ENCODE data around the gene RGMB.
"Not testable (repeated sequence)": the region's sequence is repeated elsewhere in the genome, so short reads cannot be mapped to it uniquely, and the experiment has no call there.

The RGMB gene

DNA sequence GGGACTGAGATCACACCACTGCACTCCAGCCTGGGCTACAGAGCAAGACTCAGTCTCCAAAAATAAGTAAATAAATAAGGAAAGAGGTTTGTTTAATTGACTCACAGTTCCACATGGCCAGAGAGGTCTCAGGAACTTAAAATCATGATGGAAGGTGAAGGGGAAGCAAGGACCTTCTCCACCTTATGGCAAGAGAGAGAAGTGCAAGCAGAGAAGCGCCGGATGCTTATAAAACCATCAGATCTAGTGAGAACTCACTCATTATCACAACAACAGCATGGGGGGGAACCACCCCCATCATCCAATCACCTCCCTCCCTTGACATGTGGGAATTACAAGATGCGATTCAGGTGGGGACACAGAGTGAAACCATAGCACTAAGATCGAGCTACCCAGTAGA is 22.8 kb upstream of the RGMB start:
- Histone ChIP-seq H3K36me3 (ENCODE audit: control insufficient read depth, insufficient read depth, low read length) (no peaks in the 10 kb centered on the region), H3K4me1 (ENCODE audit: control insufficient read depth, insufficient read depth, low read length) (no peaks in the 10 kb centered on the region), H3K27ac (ENCODE audit: low read depth, low read length) (no peak overlapping the region), H3K4me3 (ENCODE audit: low read length) (no peak overlapping the region), H3K27me3 (ENCODE audit: control insufficient read depth, insufficient read depth, low read length) (no peaks in the 10 kb centered on the region), H3K9ac (ENCODE audit: low read length) (no peak overlapping the region)

DNA sequence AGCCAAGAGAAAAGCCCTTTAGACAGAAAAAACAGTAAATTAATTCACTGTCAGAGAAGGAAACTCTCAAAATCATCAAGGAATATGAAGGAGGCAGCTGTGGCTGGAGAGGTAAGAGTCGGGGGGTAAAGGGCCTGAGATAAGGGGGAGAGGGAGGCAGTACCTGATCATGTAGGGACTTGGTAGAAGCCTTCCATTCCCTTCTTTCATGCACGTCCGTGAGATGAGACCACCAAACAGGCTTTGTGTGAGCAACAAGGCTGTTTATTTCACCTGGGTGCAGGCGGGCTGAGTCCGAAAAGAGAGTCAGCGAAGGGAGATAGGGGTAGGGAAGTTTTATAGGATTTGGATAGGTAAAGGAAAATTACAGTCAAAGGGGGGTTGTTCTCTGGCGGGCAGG is 21.1 kb upstream of the RGMB start:
- H3K27ac ChIP-seq (ENCODE audit: low read depth, low read length); H3K4me3 ChIP-seq (ENCODE audit: low read length); H3K4me1 ChIP-seq (ENCODE audit: control insufficient read depth, insufficient read depth, low read length); H3K36me3 ChIP-seq (ENCODE audit: control insufficient read depth, insufficient read depth, low read length); H3K9ac ChIP-seq (ENCODE audit: low read length); H3K27me3 ChIP-seq (ENCODE audit: control insufficient read depth, insufficient read depth, low read length): not testable (repeated sequence)

DNA sequence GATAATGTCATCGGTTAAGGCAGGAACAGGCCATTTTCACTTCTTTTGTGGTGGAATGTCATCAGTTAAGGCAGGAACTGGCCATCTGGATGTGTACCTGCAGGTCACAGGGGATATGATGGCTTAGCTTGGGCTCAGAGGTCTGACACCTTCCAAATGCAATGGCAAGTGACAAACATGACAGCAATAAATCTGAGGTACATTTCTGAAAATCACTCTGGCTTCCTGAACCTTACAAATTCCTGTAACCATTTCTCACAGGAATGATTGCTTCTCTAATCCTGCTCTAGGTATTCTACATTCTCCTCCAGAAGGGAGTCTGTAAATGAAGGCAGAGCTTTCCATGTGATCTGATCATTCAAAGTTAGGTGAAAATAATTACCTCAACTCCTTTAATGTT is 20.7 kb upstream of the RGMB start:
- not testable (repeated sequence) for H3K36me3 ChIP-seq (ENCODE audit: control insufficient read depth, insufficient read depth, low read length); H3K4me3 ChIP-seq (ENCODE audit: low read length); H3K27me3 ChIP-seq (ENCODE audit: control insufficient read depth, insufficient read depth, low read length); H3K9ac ChIP-seq (ENCODE audit: low read length); H3K27ac ChIP-seq (ENCODE audit: low read depth, low read length); H3K4me1 ChIP-seq (ENCODE audit: control insufficient read depth, insufficient read depth, low read length)

DNA sequence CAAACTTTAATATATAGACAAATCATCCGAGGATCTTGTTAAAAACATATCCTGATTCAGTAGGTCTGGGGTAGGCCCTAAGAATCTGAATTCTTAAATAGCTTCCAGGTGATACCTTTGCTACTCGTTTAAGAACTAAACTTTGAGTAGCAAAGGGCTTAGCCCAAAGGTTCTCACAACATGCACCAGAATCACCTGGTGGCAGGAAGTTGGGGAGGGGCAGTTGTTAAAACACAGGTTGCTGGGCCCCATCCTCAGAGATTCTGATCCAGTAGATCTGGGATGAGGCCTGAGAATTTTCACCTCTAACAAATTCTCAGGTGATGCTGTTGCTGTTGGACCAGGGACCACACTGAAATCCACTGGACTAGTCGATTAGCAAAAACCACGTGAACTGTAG is 20.0 kb upstream of the RGMB start:
- no peak overlapping the region for H3K4me3 ChIP-seq (ENCODE audit: low read length)
- H3K27ac ChIP-seq (ENCODE audit: low read depth, low read length) = no peak overlapping the region
- no peaks in the 10 kb centered on the region for H3K27me3 ChIP-seq (ENCODE audit: control insufficient read depth, insufficient read depth, low read length)
- no peaks in the 10 kb centered on the region for H3K4me1 ChIP-seq (ENCODE audit: control insufficient read depth, insufficient read depth, low read length)
- no peak overlapping the region for H3K9ac ChIP-seq (ENCODE audit: low read length)
- no peaks in the 10 kb centered on the region for H3K36me3 ChIP-seq (ENCODE audit: control insufficient read depth, insufficient read depth, low read length)

DNA sequence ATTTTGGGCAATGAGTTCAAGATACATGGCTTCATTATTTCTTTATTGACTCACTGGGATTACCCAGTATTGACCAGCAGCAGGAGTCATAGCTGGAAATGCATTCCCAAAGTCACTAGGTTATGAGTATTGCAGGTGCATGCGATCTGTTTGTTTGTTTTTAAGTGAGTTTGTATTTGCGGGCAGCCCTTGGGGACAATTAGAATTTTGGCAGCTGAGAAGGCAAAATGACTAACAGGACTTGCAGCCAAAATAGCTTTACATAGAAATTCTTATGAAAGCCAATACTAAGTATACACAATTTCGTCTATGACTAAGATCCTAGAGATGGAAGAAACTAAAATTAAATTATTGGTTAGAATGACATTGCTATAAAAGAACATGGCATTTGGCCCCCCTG is 18.1 kb upstream of the RGMB start:
- Histone ChIP-seq H3K9ac (ENCODE audit: low read length) (no peak overlapping the region), H3K36me3 (ENCODE audit: control insufficient read depth, insufficient read depth, low read length) (no peaks in the 10 kb centered on the region), H3K4me3 (ENCODE audit: low read length) (no peak overlapping the region), H3K27ac (ENCODE audit: low read depth, low read length) (no peak overlapping the region), H3K4me1 (ENCODE audit: control insufficient read depth, insufficient read depth, low read length) (no peaks in the 10 kb centered on the region), H3K27me3 (ENCODE audit: control insufficient read depth, insufficient read depth, low read length) (no peaks in the 10 kb centered on the region)

DNA sequence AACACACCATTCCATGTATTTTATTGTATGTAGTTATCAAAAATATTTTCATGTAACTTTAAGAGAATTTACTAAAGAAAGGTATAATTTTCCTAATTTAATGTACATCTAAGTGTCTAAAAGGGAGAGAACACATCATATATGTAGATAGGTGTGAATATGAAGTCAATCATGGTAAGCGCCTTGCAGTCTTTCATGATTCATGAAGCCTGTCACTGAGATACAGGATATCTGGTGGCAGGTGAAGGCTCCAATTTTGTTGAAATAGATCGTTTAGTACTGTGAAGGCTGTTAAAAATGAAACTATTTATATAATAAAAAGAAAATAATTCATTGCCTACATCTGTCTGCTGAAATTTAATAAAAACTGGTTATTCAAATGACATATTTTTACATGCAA is 15.5 kb upstream of the RGMB start:
- H3K9ac ChIP-seq (ENCODE audit: low read length) = no peak overlapping the region
- H3K4me3 ChIP-seq (ENCODE audit: low read length) = no peak overlapping the region
- H3K36me3 ChIP-seq (ENCODE audit: control insufficient read depth, insufficient read depth, low read length) = no peaks in the 10 kb centered on the region
- H3K27ac ChIP-seq (ENCODE audit: low read depth, low read length) = no peak overlapping the region
- no peaks in the 10 kb centered on the region for H3K4me1 ChIP-seq (ENCODE audit: control insufficient read depth, insufficient read depth, low read length)
- H3K27me3 ChIP-seq (ENCODE audit: control insufficient read depth, insufficient read depth, low read length) = no peaks in the 10 kb centered on the region

DNA sequence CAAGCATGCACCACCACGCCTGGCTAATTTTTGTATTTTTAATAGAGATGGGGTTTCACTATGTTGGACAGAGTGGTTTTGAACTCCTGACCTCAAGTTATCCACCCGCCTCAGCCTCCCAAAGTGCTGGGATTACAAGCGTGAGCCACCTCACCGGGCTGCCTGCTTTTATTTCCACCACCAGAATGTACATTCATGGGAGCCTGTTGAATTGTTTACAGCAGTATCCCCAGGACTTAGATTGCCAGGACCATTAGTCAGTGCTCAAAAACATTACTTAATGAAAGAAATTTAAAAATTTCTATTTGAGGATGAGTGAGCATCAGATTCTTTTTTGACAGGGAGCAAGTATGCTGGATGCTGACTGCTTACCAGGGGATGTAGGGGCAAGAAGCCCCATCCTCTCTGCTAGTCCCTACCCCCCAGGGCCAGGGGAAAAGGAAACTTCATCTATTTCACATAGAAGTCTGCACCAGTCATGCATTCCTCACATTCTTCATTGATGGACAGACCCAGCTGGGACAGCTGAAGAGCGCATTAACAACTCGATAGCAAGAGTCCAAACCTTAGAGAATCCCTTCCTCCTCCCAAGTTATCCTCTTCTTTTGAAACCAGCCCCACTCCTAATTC is 10.3 kb upstream of the RGMB start:
- Histone ChIP-seq H3K4me3 (ENCODE audit: low read length) (no peak overlapping the region), H3K27ac (ENCODE audit: low read depth, low read length) (no peak overlapping the region), H3K36me3 (ENCODE audit: control insufficient read depth, insufficient read depth, low read length) (no peaks in the 10 kb centered on the region), H3K9ac (ENCODE audit: low read length) (no peak overlapping the region), H3K27me3 (ENCODE audit: control insufficient read depth, insufficient read depth, low read length) (no peaks in the 10 kb centered on the region), H3K4me1 (ENCODE audit: control insufficient read depth, insufficient read depth, low read length) (no peaks in the 10 kb centered on the region)

DNA sequence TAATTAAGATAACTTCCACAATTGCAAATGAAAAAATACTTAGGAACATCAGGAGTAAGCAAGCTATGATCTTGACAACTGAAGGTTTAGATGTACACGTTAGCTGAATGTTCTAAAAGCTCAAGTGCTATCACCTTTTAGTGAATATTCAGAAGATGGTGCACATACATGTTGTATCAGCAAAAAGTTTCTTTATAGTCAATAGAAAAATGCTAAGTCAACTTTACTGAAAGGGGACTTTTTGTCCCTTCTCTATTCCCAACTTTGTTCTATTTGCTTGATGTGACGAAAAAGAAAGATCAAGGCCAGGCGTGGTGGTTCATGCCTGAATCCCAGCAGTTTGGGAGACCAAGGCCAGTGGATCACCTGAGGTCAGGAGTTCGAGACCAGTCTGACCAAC is 7.6 kb upstream of the RGMB start:
- no peak overlapping the region for H3K9ac ChIP-seq (ENCODE audit: low read length)

DNA sequence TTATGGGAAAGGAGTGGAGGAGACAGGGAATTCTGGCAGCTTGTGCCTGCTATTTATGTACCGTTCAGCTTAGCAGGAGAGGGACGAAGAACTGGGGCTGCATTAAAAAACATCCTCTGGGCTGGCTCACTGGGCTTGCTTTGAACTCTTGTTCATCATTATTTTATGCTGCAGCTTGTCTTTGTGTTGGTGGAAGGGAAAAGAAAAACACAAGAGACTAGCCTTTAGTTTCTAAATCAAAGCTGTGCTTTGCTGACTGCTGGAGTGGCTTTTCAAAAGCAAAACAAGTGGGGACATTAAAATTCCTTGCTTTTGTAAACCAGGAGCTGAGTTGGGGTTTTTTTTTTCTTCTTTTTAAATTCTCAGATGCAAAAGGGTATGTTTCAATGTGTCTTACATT is 5.9 kb upstream of the RGMB start:
- Histone ChIP-seq H3K27me3 (ENCODE audit: control insufficient read depth, insufficient read depth, low read length) (no peaks in the 10 kb centered on the region), H3K4me1 (ENCODE audit: control insufficient read depth, insufficient read depth, low read length) (no peaks in the 10 kb centered on the region), H3K4me3 (ENCODE audit: low read length) (no peak overlapping the region), H3K9ac (ENCODE audit: low read length) (no peak overlapping the region), H3K27ac (ENCODE audit: low read depth, low read length) (no peak overlapping the region), H3K36me3 (ENCODE audit: control insufficient read depth, insufficient read depth, low read length) (no peaks in the 10 kb centered on the region)

More for the DNA sequence above, 7.6 kb upstream of the RGMB start:
- Histone ChIP-seq H3K27ac (ENCODE audit: low read depth, low read length) (no peak overlapping the region), H3K36me3 (ENCODE audit: control insufficient read depth, insufficient read depth, low read length) (no peaks in the 10 kb centered on the region), H3K4me1 (ENCODE audit: control insufficient read depth, insufficient read depth, low read length) (no peaks in the 10 kb centered on the region), H3K4me3 (ENCODE audit: low read length) (no peak overlapping the region), H3K27me3 (ENCODE audit: control insufficient read depth, insufficient read depth, low read length) (no peaks in the 10 kb centered on the region)

DNA sequence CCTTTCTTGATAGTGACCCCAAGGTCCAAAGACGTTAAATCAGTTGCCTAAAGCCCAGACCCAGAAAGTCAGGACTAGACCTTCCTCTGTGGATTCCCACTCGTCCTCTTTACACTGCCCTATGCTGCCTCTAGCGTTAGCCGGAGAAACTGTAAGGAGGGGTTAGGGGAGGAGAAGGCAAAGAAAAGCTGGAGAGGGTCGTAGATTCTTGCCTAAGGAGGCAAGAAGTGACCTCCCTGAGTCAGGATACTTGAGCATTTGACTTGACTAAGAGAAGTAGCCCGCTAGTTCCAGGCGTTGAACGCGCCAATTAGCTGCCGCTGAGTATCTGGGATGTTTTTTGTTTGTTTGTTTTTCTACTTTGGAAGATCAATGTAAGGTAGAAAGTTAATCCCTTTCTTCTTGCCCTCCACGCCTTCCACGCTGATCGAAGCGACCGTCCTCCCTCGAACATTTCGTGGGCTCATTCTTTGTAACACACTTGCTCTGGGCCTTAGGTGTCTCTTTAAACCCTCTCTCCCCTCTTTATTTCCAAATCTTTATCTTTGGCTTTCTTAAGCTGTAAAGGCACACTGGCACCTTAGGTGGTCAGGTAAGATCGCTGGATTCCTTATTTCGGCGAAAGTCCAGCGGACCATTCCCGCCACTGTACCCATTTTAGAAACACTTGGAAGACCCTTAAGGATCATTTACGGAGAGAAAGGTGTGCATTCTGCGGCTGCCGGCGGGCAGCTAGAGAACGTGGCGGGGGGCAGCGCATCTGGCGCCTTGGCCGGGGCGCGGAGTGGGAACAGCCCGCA is 5.1 kb upstream of the RGMB start:
- H3K9ac ChIP-seq (ENCODE audit: low read length) = peak overlapping the region; percentile 52
- no peaks in the 10 kb centered on the region for H3K27me3 ChIP-seq (ENCODE audit: control insufficient read depth, insufficient read depth, low read length)
- H3K4me1 ChIP-seq (ENCODE audit: control insufficient read depth, insufficient read depth, low read length) = no peaks in the 10 kb centered on the region
- peak overlapping the region; percentile 56 for H3K27ac ChIP-seq (ENCODE audit: low read depth, low read length)
- no peaks in the 10 kb centered on the region for H3K36me3 ChIP-seq (ENCODE audit: control insufficient read depth, insufficient read depth, low read length)
- peak overlapping the region; percentile 86 for H3K4me3 ChIP-seq (ENCODE audit: low read length)

DNA sequence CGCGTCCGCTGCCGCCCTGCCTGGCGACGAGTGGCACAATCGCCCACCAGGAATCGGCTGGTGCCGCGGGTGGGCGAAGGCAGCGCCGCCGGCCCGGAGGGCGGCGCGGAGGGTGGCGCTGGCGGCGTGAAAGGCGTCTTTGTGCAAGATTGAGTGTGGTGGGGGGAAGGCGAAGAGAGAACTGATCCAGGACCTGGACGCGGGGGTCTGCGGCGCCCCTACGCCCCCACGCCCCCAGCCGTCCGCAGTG is 4.6 kb upstream of the RGMB start:
- no peaks in the 10 kb centered on the region for H3K4me1 ChIP-seq (ENCODE audit: control insufficient read depth, insufficient read depth, low read length)
- no peaks in the 10 kb centered on the region for H3K36me3 ChIP-seq (ENCODE audit: control insufficient read depth, insufficient read depth, low read length)
- no peaks in the 10 kb centered on the region for H3K27me3 ChIP-seq (ENCODE audit: control insufficient read depth, insufficient read depth, low read length)
- peak overlapping the region; percentile 52 for H3K9ac ChIP-seq (ENCODE audit: low read length)
- H3K4me3 ChIP-seq (ENCODE audit: low read length) = peak overlapping the region; percentile 86
- H3K27ac ChIP-seq (ENCODE audit: low read depth, low read length) = peak overlapping the region; percentile 56

DNA sequence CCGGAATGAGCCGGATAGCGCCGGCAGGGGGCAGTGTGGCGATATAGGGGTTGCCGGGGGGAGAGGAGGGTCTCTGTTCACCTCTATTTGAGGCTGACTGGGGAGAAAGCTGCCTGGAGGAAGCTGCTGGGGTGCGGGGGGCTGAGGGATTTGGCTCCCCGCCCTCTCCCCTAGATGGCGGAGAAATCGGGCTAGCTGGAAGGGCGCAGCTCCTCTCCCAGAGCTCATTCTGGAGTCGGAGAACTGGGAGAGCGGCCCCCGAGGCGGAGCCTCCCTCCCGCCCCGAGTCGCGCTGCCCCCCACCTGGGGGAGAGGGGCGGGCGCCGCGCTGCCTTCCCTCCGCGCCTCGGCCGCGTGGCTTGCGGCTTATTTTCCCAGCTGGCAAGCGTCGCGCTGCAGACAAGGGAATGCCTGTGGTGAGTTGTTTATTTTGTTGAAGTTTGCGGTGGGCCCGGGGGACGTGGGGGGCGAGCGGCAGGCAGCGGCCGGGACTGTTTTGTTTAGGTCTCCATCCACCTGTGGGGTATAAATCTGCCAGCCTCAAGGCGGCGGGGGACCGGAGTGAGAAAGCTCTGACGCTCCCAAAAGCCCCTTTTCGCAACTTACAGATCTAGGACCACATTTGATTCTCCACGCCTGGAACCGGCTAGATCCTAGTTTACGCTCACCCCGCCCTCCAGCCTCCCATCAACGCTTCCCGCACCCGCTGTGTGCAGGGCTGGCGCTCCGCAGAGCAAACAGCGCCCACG is 4.1 kb upstream of the RGMB start:
- H3K4me1 ChIP-seq (ENCODE audit: control insufficient read depth, insufficient read depth, low read length) = no peaks in the 10 kb centered on the region
- peak overlapping the region; percentile 72 for H3K27ac ChIP-seq (ENCODE audit: low read depth, low read length)
- no peak overlapping the region for H3K9ac ChIP-seq (ENCODE audit: low read length)
- H3K36me3 ChIP-seq (ENCODE audit: control insufficient read depth, insufficient read depth, low read length) = no peaks in the 10 kb centered on the region
- H3K4me3 ChIP-seq (ENCODE audit: low read length) = peak overlapping the region; percentile 86
- no peaks in the 10 kb centered on the region for H3K27me3 ChIP-seq (ENCODE audit: control insufficient read depth, insufficient read depth, low read length)

DNA sequence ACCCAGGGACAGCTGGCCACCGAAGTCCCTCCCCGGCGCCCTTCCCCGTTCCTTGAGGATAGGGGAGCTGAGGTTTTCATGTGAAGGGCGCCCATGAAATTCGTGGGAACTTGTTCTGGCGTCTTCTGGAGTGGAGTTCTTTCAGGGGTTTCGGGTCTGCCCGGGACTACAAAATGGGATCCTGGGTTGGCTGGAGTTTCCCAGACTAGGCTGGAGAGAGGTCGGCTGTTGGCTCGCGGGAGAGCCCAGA is 3.6 kb upstream of the RGMB start:
- H3K4me1 ChIP-seq (ENCODE audit: control insufficient read depth, insufficient read depth, low read length) = no peaks in the 10 kb centered on the region
- peak overlapping the region; percentile 72 for H3K27ac ChIP-seq (ENCODE audit: low read depth, low read length)
- peak overlapping the region; percentile 86 for H3K4me3 ChIP-seq (ENCODE audit: low read length)
- H3K27me3 ChIP-seq (ENCODE audit: control insufficient read depth, insufficient read depth, low read length) = no peaks in the 10 kb centered on the region
- H3K36me3 ChIP-seq (ENCODE audit: control insufficient read depth, insufficient read depth, low read length) = no peaks in the 10 kb centered on the region
- H3K9ac ChIP-seq (ENCODE audit: low read length) = peak overlapping the region; percentile 52

All from rectal smooth muscle tissue (tissue), 1 donor.